CD4-positive, alpha-beta T cell treated with Interferon alpha-2 for 1 hour (primary cell): ENCODE results near the gene METTL3.

Source experiments
- DNase-seq, 2 donors: peaks; one replicate each; pipeline ENCODE4 v3.0.0-alpha.2; 2020 to 2022

METTL3 gene

GRCh38 chr14:21526672-21527317 is 15.7 kb upstream of the METTL3 start:
- DNase-seq, result no peak

GRCh38 chr14:21525962-21526671 is 15.0 kb upstream of the METTL3 start, which contains the start of gene SALL2:
Gene SALL2 (minus strand): TSS chr14:21526346. CDS start chr14:21526127, 219 bp downstream.
- DNase-seq, result peak; percentile 42 to 70

GRCh38 chr14:21525571-21525961 is 14.4 kb upstream of the METTL3 start:
- no peak for DNase-seq

DNA sequence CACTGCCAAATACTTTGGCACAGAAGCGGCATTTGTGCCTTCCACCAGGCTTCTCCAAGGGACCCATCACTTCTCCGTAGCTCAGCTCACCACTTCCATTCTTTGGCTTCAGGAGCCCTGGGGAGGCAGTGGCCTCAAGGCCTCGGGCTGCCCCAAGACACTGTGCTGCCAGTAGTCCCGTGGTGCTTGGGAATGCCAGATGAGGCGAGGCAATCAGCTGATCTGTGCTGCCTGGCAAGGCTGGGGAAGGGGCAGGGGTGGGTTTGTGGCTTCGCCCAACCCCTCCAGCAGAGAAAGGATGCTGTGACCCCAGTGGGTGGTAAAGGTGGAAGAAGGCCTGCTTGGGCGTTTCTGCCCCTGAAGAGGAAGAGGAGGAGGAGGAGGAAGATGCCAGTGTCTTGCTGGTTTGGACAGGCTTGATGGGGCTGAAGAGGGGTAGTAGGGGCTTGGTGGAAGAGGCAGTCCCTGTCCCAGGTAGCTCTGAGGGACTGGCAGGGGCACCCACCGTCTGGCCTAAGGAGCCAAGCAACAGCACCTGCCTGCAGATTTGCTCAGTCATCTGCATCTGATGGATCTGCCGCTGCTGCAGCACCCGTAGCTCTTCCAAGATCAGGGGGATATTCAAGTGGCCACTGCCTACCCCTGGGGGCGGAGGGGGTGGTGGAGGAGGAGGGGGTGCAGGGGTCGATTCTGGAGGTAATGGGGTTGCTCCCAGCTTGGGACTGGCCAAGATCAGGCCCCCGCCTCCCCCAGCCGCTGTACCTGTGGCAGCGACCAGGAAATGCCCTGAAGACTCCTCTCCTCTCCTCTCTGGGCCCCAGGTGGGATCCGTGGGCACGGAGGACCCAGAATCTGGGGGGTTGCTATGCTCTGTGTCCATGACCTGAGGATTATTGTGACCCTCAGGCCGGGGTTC is 13.7 kb upstream of the METTL3 start:
- DNase-seq, result no peak

DNA sequence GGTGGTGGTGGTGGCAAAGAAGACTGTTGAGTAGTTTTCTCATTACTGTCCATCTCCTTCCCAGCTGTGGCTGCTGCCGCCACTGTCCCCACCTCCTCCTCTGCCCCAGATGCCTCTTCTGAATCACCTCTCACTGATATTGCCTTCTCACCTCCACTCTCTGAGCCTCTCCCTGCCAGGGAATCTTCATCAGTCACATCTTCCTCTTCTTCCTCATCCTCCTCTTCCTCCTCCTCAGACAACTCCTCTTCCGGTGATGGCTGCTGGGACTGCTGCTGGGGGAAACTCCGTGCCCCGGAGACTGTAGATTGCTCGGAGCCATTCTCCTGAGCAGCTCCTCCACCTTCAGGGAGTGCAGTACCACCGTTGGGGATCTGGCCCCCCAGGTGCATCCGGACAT is 12.1 kb upstream of the METTL3 start:
- no peak for DNase-seq

DNA sequence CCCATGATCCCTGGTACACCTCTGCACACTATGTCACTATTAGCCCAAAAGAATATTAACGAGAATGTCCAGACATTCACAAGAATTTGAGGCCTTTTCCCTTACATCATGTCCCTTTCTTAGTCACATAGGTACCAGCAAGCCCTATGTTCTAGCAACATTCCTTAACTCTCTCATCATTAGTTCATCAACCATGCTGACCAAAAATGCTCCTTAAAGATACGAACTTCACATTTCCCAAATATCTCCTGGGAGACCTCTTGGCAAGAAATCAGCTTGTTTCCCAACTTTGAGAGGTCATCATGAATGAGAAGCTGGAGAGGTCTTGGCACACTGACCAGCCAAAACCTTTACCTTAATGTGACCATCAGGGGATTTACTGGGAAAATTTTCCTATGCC is 10.4 kb upstream of the METTL3 start:
- DNase-seq, result no peak

GRCh38 chr14:21520767-21521166 is 9.6 kb upstream of the METTL3 start:
- DNase-seq, result no peak

DNA sequence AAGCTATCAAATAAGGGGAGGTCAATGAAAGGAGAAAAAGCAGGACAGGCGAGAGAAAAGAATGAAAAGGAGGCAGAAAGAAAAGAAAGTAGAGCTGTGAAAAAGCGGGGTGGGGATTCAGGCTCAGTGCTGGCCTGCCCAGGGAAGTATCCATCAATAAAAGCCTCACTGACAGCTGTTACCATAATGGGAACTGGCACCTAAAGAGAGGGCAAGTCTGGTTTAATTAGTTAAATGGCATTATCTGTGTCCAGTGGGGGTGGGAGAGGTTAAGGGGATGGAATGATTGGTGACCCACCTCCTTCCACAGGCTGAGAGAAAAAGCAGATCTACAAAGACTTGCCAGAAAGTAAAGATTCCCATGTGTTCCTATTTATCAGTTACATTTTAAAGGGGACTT is 7.6 kb upstream of the METTL3 start:
- DNase-seq, result no peak

DNA sequence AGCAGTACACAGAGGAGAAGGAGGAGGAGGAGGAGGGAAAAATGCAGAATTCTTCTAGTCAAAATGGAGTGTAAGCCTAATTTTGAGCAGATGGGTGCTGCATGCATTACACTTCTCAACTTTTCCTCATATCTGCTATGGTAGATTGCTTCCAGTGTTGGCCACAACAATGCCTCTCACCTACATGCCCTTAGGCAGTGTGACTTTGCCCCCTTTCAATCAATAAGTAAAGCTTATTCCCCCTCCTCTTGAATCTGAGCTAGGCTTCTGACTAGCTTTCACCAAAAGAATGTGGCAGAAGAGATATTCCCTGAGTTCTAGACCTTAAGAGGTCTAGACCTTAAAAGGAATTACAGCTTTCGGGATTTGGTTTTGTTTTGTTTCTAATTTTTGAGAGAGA is 3.2 kb upstream of the METTL3 start:
- no peak for DNase-seq

DNA sequence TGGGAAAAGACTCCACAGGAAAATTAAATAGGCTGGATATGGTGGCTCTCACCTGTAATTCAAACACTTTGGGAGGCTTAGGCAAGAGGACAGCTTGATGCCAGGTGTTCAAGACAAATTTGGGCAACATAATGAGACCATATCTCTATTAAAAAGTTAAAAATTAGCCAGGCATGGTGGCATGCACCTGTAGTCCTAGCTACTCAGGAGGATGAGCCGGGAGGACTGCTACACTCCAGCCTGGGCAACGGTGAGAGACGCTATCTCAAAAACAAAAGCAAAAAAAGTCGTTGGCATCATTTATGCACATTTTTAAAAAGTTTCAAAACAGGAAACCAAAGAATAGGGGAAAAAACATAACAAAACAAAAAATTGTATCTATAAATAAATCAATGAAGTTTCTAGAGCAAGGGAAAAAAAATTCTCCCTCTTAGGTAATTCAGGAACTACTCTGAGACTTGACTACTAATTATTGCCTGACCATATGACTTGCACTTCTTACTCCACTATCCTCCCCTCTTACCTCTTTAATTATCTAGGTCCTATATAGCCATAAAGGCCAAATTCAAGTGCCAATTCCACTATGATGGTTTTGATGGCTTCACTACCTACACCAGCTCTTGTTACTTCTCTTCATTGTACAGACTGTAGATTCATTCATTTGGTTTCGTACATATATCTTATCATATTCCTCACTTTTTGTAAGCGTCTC is 1.6 kb downstream of the METTL3 start:
- DNase-seq, result no peak

DNA sequence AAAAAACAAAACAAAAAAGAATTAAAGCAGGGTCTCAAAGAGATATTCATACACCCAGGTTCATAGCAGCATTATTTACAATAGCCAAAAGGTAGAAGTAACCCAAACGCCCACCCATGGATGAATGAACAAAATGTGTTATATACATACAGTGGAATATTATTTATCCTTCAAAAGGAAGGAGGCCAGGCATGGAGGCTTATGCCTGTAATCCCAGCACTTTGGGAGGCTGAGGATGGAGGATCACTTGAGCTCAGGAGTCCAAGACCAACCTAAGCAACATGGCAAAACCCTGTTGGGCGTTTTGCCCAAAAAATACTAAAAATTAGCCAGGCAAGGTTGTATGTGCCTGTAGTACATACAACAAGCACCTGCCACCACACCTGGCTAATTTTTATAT is 4.6 kb downstream of the METTL3 start:
- DNase-seq, result no peak

DNA sequence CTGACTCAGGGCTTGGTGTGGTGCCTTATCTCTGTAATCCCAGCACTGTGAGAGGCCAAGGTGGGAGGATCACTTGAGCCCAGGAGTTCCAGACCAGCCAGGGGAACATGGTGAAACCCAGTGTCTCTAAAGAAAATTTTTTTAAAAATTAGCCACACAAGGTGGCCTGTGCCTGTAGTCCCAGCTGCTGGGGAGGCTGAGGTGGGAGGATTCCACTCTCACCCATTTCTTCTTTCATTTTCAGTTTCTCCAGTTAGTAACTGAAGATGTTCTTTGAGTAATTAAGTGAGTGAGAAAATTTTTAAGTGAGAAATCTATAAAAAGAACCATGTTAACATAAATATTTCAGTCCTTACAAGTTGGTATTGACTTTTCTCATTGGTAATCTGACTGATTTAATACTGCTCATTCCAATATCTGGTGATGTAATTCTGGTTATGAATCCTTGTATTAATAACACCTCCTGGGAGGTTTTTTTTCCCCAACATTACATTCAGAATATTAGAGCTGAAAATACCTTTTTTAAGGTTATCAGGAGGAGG is 6.1 kb downstream of the METTL3 start:
- peak in 1 of 2 donors; percentile 46 for DNase-seq

DNA sequence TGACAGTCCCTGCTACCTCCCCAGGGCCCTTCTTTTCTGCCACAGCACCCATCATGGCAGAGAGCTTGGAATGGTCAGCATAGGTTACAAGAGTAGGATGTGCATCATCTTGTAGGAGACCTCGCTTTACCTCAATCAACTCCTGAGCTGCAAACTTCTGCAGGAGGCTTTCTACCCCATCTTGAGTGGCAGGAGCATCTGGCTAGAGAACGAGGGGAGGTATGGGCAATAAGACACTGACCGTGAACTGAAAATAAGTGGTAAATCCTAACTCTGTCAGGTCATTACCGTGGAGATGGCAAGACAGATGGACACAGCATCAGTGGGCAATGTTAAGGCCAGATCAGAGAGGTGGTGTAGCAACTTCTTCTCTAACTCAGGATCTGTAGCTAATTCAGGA is 7.8 kb downstream of the METTL3 start:
- no peak for DNase-seq

GRCh38 chr14:21501568-21501967 is 9.6 kb downstream of the METTL3 start:
- no peak for DNase-seq

DNA sequence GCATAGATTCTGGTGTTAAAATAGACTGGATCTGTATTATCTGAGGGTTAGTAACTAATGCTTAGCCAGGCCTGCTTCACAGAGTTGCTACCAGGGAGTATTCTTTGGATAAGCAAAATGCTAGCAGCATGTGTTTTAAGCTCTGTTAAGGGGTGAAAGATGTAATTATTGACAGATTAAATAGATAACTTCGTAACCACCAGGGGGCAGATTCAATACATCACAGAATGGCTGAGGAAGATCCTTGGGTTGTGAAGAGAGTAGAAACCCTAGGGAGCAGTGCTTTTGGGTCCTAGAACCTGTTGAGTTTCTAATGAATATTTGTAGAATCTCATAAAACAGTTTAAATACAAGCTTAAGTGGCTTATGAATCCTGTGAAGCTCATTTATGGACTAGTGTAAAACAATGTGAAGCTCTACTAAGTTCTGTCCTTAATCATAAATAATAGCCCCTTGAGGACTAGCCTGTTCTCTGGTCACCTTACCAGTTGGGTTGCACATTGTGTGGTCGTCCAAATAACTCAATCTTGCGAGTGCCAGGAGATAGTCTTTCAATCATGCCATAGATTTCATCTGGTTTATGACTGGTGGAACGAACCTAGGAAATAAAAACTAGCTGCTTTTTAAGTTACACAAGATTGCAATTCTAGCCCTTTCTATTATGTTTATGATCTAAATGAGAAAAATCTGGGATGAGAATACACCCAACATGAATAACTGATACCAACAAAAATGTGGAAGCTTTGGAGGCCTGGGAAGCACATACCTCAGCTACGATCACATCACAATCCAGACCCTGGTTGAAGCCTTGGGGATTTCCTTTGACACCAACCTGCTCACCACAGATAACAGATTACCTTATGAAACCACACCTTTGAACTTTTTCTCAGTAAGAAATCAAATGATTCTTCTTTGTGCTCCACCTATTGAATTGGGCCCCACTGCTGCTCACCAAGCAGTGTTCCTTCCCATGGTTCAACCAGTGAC is 12.3 kb downstream of the METTL3 start:
- DNase-seq, result peak; percentile 9 to 73

- DNase-seq, result no peak
Measured at GRCh38 chr14:21496453-21496852, 14.7 kb downstream of the METTL3 start.

GRCh38 chr14:21494902-21495762 is 16.0 kb downstream of the METTL3 start:
- no peak for DNase-seq

DNA sequence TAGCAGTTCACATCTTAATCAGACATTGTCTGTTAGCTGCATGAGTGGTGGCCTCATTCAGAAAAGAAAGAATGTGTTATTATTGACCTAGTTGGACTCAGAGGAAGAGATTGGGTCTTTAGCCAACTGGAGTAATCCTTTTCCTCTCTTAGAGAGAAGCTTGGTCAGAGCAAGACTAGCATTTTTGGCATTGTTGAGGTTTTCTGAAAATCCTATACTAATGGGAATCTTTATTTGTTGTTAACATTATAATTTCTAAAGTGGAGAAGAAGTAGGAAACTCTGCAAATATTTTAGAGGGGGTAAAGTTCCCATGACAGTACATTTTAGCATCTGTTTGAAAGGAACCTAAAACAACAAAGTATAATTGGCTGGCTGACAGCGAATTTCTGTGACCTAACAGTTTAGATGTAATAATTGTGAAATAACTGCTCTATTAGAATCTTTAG is 24.5 kb downstream of the METTL3 start:
- no peak for DNase-seq

GRCh38 chr14:21476925-21477681 is 34.0 kb downstream of the METTL3 start, which contains the start of the genes RAB2B and TOX4:
Gene RAB2B (minus strand): TSS chr14:21476959. CDS start chr14:21476872, 87 bp downstream.
Gene TOX4 (plus strand): TSS chr14:21477195. CDS start chr14:21477279, 84 bp downstream.
- DNase-seq, result peak; percentile 97 to 99
